GM21737 (cell line): ENCODE measurements around the gene NMT1.
"Not testable (repeated sequence)": the region's sequence is repeated elsewhere in the genome, so short reads cannot be mapped to it uniquely, and the experiment has no call there.

Experiments used
- ATAC-seq: cut with Tn5 transposase; IDR thresholded peaks from one replicate; pipeline ENCODE4 v1.9.1; 2021; ENCODE audit warnings: mild to moderate bottlenecking, moderate library complexity; ENCODE audit not compliant: unreplicated experiment

NMT1 gene

DNA sequence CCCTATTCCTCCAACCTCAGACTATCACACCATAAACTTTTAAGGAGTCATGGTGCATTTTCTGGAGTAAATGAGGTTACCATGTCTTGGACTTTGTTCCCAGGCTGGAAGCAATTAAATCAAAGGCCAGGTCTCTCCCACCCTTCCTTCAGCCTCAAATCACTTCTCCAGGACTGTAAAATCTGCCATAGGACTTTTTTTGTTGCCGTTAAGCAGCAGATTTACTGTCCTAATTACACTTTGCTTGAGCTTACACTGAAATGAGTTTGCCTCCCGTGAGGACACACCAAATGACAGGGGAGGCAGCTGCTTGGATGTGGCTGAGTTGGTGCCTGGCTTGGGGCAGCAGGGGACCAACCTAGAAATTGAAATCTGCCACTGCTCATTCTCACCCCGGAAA lies 24.4 kb upstream of the NMT1 start:
- no peak for ATAC-seq

DNA sequence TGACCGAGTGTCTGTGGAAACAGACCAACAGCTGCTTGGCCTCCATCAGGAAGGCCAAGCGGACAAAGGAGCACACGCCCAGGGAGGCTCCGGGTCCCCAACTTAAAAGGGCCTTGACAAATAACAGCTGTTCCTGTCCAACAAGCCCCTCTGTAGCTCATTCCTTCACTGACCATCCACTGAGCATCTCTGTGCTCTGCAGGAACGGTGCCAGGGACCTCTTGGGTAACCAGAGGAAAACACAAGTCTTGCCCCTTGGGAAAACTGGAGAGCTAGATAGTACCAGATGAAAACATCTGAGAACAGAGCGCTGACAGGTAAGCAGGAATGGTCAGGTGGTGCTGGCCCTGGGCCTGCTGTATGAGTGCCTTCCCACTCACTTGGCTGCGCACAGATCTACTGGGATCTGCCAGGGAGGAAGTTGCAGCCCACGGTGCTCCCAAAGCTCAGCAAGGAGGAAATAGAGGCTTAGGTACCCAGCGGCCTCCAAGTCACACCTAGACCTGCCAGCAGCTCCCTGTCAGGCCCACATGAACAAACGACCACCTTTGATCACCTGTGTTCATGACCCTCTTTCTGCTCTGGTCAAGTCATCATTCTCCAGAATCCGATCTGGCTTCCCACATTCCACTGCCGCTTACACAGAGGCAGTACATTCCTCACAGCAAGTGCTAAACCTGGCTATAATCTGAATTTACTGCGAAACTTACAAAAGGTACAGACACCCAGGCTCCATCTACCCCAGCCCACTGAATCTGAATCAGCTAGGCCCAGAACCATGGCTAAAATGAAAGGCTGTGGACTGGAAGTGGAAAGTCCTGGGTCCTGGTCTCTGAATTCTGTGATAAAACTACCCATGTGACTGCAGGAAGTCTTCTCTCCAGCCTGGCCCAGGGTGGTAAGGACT lies 22.1 kb upstream of the NMT1 start:
- ATAC-seq: no peak

DNA sequence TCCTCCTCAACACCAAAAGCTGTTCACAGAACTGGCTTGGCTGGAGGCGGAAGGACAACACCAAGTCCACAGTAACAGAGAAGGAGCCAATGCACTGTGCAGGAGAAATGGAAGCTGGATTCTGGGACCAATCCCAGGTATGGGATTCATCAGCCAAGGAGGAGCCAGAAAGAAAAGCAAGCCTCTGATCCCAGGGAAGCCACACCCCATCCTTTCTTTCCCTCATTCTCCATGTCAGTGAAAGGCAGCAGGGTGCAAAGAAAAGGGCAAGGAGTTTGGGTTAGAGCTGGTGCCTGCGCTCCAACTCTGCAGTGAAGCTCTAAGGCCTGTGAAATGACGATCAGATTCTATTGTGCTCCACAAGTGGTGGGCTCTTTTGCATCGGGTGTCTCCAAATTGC lies 20.7 kb upstream of the NMT1 start:
- no peak for ATAC-seq

DNA sequence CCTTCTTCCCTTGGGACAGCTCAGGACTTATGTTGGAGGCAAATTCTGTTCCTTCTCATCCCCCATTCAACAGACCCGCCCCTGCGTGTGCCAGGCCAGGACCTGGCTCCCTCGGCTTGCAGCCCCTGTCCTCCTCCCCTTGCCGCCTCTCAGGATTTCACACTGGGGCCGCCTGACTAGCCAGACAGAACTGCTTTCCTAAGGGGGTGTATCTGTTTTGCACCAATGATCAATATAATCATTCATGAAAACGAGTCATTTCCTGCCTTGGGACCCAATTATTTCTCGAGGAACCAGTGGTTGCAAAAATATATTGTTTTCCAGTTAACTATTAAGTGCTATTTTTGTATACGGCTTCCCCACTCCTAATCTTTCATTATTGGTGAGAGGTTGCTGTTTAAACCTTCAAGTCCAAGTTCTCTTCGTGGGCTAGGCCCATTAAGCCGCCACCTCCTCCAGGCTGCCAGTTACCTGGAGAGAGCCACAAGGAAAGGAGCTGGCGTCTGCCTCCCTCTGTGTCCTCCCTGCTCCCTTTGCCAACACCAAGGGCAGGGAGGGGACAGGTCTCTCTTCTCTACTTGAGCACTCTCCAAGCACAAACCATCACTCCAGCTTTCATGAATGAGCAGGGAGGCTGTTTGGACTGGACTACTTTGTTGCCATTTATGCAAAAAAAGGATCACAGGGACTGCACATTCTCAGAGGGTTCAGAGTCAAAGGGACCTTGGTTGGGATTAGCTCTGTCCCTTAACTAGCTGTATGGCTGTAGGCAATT lies 18.6 kb upstream of the NMT1 start:
- no peak for ATAC-seq

DNA sequence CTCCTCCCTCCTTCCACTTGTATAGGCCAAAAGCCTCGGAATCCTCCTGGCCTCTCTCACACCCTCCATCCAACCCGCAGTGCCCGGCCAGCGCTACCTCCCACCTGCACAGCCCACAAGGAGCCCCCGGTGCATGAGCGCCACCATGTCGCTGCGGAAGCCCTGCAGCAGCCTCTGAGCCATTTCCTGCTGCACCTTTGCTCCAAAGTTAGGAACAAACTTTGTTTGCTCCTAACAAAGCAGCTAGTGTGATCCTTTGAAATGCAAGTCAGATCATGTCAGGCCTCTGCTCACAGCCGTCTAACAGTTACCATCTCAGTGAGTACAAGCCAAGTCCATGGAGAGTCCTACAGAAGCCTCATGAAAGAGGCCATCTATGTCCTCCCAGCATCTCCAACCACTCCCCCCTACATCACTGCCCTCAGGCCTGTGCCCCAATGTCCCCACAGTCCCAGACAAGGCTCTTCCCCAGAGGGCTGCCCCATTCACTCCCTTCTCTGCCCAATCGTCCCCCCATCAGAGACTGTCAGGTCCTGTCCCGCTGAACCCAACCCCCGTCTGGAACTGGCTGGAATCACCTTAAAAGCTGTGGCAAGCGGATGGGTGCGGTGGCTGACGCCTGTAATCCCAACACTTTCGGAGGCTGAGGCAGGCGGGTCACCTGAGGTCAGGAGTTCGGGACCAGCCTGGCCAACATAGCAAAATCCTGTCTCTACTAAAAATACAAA lies 17.1 kb upstream of the NMT1 start:
- ATAC-seq: no peak

DNA sequence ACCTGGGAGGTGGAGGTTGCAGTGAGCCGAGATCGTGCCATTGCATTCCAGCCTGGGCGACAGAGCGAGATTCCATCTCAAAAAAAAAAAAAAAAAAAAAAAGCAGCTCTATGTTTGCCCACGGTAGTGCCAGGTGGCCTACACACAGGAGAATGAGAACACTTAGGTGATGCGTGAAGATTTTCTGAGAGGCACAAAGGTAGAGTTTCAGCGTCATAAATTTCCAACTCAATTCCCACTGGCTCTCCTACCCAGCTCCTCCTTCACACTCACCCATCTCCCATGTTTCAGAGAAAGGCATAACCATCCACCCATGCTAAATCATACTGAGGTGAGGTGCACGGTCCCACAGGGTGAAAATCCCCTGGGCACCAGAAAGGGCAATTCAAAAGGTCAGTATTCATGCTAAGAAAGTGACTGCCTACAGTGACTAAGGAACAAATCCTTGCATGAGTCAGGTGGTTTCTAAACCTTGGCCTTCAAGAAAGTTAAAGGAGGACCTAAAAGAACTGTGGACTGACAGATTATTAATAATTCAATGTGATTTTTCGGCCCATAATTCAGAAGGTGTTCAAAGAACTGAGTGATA lies 14.5 kb upstream of the NMT1 start:
- ATAC-seq: no peak

DNA sequence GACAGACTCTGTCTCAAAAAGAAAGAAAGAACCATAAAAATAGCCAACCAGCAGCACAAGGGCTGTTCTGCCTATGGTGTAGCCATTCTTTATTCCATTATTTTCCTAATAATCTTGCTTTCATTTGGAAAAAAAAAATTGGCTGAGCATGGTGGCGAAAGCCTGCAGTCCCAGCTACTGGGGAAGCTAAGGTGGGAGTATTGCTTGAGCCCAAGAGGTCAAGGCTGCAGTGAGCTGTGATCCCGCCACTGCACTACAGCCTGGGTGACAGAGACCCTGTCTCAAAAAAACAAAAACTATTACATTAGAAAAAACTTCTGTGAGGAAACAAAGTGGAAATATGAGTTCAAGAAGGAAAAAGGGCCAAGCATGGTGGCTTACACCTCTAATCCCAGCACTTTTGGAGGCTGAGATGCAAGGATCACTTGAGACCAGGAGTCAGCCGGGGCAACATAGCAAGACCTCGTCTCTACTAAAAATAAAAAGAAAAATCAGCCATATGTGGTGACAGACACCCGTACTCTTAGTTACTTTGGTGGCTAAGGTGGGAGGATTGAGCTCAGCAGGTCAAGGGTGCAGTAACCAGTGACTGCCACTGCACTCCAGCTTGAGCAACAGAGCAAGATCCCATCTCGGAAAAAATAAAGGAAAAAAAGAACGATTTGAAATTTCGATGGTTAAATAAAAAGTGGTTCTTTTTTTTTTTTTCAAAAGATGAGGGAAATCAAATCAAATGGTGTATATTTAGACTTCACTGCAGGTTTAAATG lies 12.1 kb upstream of the NMT1 start:
- ATAC-seq: no peak

DNA sequence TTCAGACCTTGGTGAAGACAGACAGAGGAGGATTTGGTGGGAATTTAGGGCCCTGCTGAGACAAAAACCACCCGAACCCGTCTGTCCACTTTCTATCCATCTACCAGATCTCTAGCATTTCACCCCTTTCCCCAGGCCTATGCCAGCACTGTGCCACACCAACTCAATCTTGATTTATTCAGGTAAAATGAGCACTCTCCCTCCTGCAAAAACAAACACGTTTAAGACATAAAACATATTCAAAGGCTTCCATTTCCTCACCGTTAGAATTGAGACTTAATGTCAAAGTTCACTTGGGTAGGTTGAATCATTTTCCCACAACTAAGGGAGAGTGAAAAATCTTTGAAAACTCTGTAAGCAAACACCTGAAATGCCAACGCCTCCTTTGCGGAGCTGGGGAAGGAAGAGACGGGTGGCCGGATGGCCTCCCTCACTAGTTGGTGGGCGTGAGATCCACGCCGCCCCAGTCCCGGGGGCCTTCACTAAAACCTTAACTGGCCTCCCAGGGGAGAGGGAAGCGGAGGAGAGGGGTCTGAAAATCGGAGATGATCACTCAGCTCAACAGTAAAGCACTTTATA lies 10.5 kb upstream of the NMT1 start:
- no peak for ATAC-seq

DNA sequence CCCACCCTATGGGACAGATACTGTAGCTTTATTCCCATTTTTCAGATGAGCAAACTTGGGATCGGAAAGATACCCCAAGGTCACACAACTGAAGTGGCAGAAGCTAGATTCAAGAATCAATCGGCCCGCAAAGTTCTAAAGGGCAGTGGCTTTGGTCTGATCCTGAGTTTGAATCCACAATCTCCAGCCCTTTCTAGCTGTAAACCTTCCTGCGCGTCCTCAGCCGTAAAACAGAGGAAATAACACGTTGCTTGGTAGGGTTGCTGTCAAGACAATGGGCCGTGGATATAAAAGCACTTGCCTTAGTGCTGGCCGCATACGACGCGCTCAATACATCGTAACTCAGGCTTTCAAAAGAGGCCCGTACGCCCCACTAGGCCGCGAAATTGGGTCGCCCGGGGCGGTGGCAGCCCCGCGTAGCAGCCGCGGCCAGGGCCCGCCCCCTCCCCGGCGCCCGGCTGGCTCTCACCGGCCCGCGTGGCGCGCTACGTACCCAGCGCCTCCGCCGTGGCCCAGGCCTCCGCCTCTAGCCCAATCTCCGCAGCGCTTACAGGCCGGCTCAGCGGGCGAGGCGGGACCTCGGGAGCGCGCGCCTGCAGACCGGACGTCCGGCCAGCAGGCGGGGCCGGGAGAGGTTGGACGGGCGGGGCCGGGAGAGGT lies 9.9 kb upstream of the NMT1 start, which contains the start of gene DCAKD:
Gene DCAKD (minus strand): TSS at position 573 of the 660 bp plus-strand sequence. CDS start 16,747 bp downstream, outside the sequence.
- ATAC-seq: peak; percentile 89

DNA sequence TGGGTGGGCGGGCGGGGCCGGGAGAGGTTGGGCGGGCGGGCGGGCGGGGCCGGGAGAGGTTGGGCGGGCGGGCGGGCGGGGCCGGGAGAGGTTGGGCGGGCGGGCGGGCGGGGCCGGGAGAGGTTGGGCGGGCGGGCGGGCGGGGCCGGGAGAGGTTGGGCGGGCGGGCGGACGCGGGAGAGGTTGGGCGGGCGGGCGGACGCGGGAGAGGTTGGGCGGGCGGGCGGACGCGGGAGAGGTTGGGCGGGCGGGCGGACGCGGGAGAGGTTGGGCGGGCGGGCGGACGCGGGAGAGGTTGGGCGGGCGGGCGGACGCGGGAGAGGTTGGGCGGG lies 9.4 kb upstream of the NMT1 start:
- ATAC-seq: not testable (repeated sequence)

DNA sequence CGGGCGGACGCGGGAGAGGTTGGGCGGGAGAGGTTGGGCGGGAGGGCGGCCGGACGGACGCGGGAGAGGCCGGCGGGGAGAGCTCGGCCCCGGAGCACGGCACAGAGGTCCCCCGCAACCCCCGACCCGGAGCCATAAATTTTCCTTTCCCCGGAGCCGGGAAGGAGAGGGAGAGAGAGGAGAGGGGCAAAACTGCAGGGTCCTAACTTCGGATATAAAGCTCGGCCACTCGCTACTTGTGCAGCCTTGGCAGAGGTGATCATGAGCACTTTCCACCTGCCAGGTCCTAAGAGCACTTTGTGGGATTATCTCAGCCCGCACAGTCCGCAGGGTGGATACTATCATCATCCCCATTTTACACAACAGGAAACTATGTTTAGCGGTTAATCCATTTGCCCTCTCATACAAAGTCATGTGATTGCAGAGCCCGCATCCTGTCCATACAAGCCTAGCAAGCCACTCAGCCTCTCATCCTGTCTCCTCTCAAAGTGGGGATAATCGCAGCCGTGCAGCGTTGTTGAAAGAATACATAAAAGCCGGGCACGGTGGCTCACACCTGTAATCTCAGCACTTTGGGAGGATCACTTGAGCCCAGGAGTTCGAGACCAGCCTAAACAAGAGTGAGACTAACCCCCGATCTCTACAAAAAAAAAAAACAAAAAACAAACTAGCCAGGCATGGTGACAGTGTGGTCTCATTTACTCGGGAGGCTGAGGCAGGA lies 8.9 kb upstream of the NMT1 start:
- ATAC-seq: no peak

DNA sequence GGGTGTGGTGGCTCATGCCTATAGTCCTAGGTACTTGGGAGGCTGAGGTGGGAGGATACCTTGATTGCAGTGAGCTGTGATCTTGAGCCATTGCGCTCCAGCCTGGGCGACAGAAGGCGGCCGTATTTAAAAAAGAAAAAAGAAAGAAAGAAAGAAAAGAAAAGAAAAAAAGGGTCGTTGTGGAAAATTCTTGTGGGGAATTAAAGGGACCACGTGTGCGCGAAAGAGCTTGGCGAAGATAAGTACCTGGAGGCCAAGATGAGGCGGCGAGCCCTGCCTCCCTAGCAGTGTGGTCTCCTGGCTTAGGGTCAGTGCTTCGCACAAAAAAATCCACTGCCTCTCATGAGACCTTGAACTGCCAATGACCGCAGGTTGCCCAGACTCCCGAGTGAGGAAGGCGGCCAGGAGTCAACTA lies 728 bp upstream of the NMT1 start:
- no peak for ATAC-seq

DNA sequence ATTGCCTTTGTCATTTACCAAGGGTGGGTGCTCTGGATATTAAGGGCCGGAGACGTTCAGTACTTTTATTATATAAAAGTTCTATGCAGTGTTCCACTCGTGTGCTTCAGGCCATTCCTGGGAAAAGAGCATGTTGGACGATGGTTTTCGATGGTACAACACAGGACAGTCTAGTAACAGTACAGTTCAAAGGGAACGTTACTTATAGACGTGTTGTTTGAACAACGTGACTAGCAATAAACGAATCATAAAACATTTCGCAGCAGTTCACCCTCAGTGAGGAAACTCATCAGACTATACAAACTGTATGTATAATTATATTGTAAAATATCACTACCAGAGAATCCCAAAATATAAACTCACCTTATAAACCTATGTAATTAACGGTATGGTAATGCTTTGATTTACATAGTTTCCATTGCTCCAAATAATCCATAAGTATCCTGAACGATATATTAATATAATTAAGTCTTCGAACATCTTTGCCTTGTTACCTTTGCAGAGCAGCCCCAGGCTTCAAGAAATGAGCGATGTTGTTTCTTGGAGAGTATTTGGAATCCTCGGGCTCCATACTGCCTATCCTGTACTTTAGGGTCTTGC lies 589 bp downstream of the NMT1 start:
- ATAC-seq: no peak

DNA sequence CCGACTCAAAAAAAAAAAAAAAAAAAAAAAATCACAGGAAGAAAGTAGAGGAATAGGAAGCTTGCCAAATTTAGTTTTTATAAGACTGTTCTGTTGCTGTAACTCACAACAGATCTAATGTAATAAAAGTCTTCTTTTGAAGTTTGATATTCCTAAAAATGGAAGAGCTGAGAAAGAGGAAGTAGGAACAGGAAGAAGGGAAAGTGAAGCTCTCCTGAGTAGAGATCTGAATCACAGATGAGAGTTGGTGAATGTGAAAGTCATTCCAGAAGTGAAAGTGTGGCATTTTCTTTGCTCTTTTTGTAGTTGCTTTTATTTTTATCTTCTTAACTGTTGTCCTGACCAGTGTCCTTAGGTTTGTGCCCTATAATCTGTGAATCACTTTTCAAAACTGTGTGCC lies 2.1 kb downstream of the NMT1 start:
- ATAC-seq: no peak

DNA sequence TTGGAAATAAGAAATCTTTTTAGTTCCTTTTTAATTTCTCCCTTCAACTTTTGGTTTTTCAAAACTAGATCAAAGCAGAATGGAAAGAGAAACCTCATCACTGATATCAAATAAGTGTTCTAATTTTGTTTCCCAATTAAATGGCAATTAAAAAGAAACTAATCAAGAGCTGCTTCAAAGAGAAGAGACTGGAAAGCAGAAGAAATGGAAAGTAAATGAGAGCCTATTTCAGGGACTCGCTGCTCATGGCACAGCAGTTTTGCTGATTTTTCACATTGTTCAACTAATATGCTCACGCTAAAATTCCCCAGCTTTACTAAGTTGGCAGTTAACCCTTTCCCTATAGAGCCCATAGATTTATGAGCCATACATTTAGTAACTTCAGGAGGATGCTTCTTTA lies 6.5 kb downstream of the NMT1 start:
- no peak for ATAC-seq

DNA sequence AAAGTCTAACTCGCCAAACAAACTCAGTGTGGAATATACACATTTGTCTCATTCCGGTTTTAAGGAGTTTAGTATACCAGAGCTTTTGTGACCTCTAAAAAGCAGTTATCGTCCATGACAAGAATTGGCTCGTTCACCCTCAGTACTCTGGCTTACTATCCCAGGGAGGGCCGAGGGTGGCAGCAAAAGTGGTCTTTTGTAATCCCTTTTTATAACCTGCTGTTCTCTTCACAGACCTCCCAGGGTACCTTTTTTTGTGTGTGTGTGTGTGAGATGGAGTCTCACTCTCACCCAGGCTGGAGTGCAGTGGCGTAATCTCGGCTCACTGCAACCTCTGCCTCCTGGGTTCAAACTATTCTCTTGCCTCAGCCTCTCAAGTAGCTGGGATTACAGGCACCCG lies 8.9 kb downstream of the NMT1 start:
- no peak for ATAC-seq

DNA sequence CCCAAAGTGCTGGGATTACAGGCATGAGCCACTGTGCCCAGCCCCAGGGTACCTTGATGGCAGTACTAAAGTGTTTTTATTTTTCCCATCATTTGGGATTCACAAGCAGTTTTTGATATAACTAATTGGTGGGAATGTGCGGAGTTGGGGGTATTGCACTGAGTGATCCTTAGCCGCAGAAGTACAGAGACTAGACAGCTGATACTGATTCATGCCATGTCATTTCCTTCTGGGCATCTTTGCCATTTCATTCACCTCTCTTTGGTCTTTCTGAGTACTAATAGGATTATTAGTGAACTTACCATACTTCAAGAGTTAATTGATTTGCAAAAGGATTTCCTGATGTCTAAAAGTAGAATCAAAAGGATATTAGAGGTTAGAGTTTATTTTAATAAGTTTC lies 9.7 kb downstream of the NMT1 start:
- no peak for ATAC-seq

DNA sequence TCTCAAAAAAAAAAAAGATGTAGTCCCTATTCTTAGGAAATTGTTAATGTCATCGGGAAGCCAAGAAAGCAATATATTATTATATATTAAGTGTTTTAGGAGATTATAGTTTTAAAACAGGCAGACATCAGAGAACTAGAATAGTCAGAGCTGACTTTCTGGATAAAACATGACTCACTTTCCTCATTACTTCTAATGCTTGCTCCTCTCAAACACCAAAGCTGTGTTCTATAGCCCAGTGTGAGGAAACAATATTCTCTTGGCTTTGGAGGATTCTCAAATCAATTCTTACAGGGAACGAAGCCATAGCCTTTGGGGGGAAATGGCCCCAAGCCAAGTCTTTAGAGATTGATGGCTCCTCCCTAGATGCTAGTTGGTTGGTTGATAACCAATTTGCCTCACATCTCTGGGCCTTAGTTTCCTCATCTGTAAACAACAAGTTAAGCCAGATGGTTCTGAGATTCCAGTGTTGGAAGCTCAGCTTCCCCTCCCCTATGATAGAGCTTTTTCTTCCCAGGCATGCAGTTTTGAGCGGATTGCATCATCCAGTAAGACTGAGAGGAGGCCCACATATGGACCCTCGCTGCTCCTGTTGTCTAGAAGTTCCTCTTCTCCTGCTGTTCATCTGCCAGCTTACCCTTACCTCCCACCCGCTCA lies 12.4 kb downstream of the NMT1 start:
- no peak for ATAC-seq
